GM12878 (cell line): ENCODE measurements around the gene TIE1. TPM values are rescaled to one million over a fixed set of nuclear protein-coding genes. Genes with fewer than 3 reads are reported as not detected.
"Not testable (repeated sequence)": the region's sequence is repeated elsewhere in the genome, so short reads cannot be mapped to it uniquely, and the experiment has no call there.

Experiments used
- ATAC-seq: fragments of 200-7000 bp; cut with Tn5 transposase; 3 replicates; pipeline ENCODE4 v1.9.1; 2020; ENCODE audit warnings: mild to moderate bottlenecking, moderate library complexity
- BruUV-seq: library from RNA; stranded (reverse); fragments of 400-500 nt; replicated peaks from 2 replicates; lab custom pipeline; 2021; lab: Mats Ljungman, UMichigan
- CTCF ChIA-PET: fragments of 300-600 bp; sonication (Branson Sonifier 250); formaldehyde crosslinking; extraction: SDS; loops from one replicate; lab custom pipeline; 2021; ENCODE audit warnings: inconsistent platforms; lab: Yijun Ruan, JAX
- POLR2A ChIA-PET: fragments of 350-600 bp; formaldehyde crosslinking; extraction: SDS; loops from one replicate; lab custom pipeline; 2021; ENCODE audit warnings: inconsistent platforms; lab: Charles Lee
- RAD21 ChIA-PET: fragments of 300-600 bp; sonication (Branson Sonifier 250); formaldehyde crosslinking; loops from one replicate; lab custom pipeline; 2023; ENCODE audit warnings: antibody characterized with exemption; ENCODE audit not compliant: unreplicated experiment; lab: Charles Lee
- SMC1A ChIA-PET: fragments of 300-600 bp; sonication (Branson Sonifier 250); formaldehyde crosslinking; loops from one replicate; lab custom pipeline; 2023; ENCODE audit not compliant: unreplicated experiment, uncharacterized antibody; lab: Charles Lee
- DNase-seq: peaks from one replicate; pipeline ENCODE4 v3.0.0-alpha.2; 2011; ENCODE audit warnings: low read depth, low spot score
- FAIRE-seq: peaks from 3 replicates; lab custom pipeline; 2011; peaks lifted over from hg19 to GRCh38; lab: Jason Lieb, UNC
- H2AFZ ChIP-seq: 2 replicates; pipeline ENCODE4 v1.6.0; 2011; ENCODE audit warnings: low read depth, low read length, control low read depth; ENCODE audit not compliant: control insufficient read depth
- H3K27ac ChIP-seq: 2 replicates; pipeline ENCODE4 v1.5.1; 2011; ENCODE audit warnings: control low read depth; ENCODE audit not compliant: control insufficient read depth, insufficient read depth
- H3K27me3 ChIP-seq, 2 experiments: replicated peaks in 1 of 2; 2 replicates each; pipeline versions ENCODE4 v1.6.0 to v1.6.1; 2011; ENCODE audit warnings: low read length in 1 of 2; ENCODE audit not compliant: control insufficient read depth in 2 of 2, insufficient read depth in 2 of 2
- H3K36me3 ChIP-seq, 2 experiments: 2 replicates each; pipeline ENCODE4 v1.5.1; 2011; ENCODE audit warnings: low read length in 1 of 2; ENCODE audit not compliant: control insufficient read depth in 2 of 2, insufficient read depth in 2 of 2
- H3K4me1 ChIP-seq: 2 replicates; pipeline ENCODE4 v1.6.1; 2011; ENCODE audit warnings: mild to moderate bottlenecking, low read length, moderate library complexity, mixed read lengths; ENCODE audit not compliant: control insufficient read depth, insufficient read depth
- H3K4me2 ChIP-seq: 2 replicates; pipeline ENCODE4 v1.6.0; 2011; ENCODE audit warnings: control low read depth; ENCODE audit not compliant: control insufficient read depth, insufficient read depth
- H3K4me3 ChIP-seq: fragments of 200-600 bp; sonication (generic); 2 replicates; pipeline ENCODE4 v1.5.1; 2016
- H3K79me2 ChIP-seq: 2 replicates; pipeline ENCODE4 v1.6.0; 2011; ENCODE audit warnings: low read length; ENCODE audit not compliant: control insufficient read depth, insufficient read depth
- H3K9ac ChIP-seq: 2 replicates; pipeline ENCODE4 v1.8.0; 2011; ENCODE audit warnings: low read length, control low read depth, mixed read lengths; ENCODE audit not compliant: control insufficient read depth, insufficient read depth
- H3K9me3 ChIP-seq: replicated peaks from 3 replicates; pipeline ENCODE4 v1.5.1; 2011; ENCODE audit warnings: mild to moderate bottlenecking, low read length; ENCODE audit not compliant: control insufficient read depth, insufficient read depth
- H4K20me1 ChIP-seq: 2 replicates; pipeline ENCODE4 v1.6.0; 2011; ENCODE audit not compliant: control insufficient read depth, insufficient read depth
- ATF3 ChIP-seq: IDR thresholded peaks from 2 replicates; pipeline ENCODE4 v1.6.1; 2011; ENCODE audit warnings: low read depth, mild to moderate bottlenecking, low read length, moderate library complexity, borderline replicate concordance; ENCODE audit errors: extremely low read depth
- ATF7 ChIP-seq: fragments of 450-650 bp; IDR thresholded peaks from 2 replicates; pipeline ENCODE4 v1.6.1; 2016; ENCODE audit warnings: low read depth, mild to moderate bottlenecking
- CREB1 ChIP-seq: IDR thresholded peaks from 2 replicates; pipeline ENCODE4 v1.6.1; 2012; ENCODE audit warnings: low read depth, mild to moderate bottlenecking, inconsistent platforms
- ETV6 ChIP-seq, 2 experiments: fragments of 450-650 bp in 1 of 2; IDR thresholded peaks in 1 of 2; conservative IDR thresholded peaks in 1 of 2; 2 replicates each; pipeline ENCODE4 v1.6.1; 2014; ENCODE audit warnings: antibody characterized with exemption in 1 of 2, borderline replicate concordance in 1 of 2, low read depth in 1 of 2, mild to moderate bottlenecking in 1 of 2, moderate library complexity in 1 of 2
- FOS ChIP-seq: IDR thresholded peaks from 3 replicates; pipeline ENCODE4 v1.6.1; 2011; ENCODE audit warnings: borderline replicate concordance; ENCODE audit not compliant: insufficient read length; ENCODE audit errors: extremely low read depth
- NBN ChIP-seq: fragments of 450-650 bp; IDR thresholded peaks from 2 replicates; pipeline ENCODE4 v1.6.1; 2016
- ZNF24 ChIP-seq: fragments of 450-650 bp; IDR thresholded peaks from 2 replicates; pipeline ENCODE4 v1.6.1; 2017; ENCODE audit warnings: antibody characterized with exemption, mild to moderate bottlenecking
- WGBS: methylation state at CpG from one replicate; pipeline ENCODE4 v1.1.6; 2016; ENCODE audit warnings: low lambda C conversion rate; ENCODE audit not compliant: insufficient replicate concordance, insufficient coverage; ENCODE audit errors: missing lambda C conversion rate; 5-methylcytosine and 5-hydroxymethylcytosine counted together
- in situ Hi-C: fragments of 300-500 bp; cut with MboI; formaldehyde crosslinking; loops from 9 replicates; pipeline ENCODE4 v1.14.3; 2018; ENCODE audit warnings: mixed read lengths
- intact Hi-C: fragments of 100-400 bp; cut with micrococcal nuclease; formaldehyde crosslinking; loops from one replicate; pipeline ENCODE4 v1.14.2; 2022; ENCODE audit not compliant: unreplicated experiment
- polyA plus RNA-seq, 11 experiments: library from polyadenylated mRNA; depleted of rRNA in 4 of 11; unstranded in 6 of 11; stranded (reverse) in 5 of 11; fragments of >200 nt; fragmentation: Nextera tagmentation in 4 of 11; fragmentation: Illumina TruSeq in 1 of 11; extraction: Ambion mirVana in 4 of 11; extraction: Trizol in 1 of 11; gene quantifications; 1 replicate in 1 of 11; 2 replicates in 10 of 11; pipeline versions ENCODE4 v1.2.1 to v1.2.3, GENCODE V29; 2011 to 2016; ENCODE audit warnings: inconsistent platforms in 2 of 11, missing spikeins in 2 of 11, low read depth in 1 of 11
- total RNA-seq, 4 experiments: library from RNA; depleted of rRNA in 3 of 4; stranded (reverse); fragments of >200 nt in 3 of 4; fragmentation: Illumina TruSeq in 1 of 4; extraction: Trizol in 1 of 4; gene quantifications; 2 replicates each; pipeline versions ENCODE4 v1.2.1 to v1.2.3, GENCODE V29; 2013 to 2021
- TF ChIP-seq, protein P1 (sequence below): fragments of 450-650 bp; IDR thresholded peaks from 2 replicates; pipeline ENCODE4 v1.6.1; 2017; ENCODE audit warnings: low read depth, mild to moderate bottlenecking, moderate library complexity

TIE1 gene
- total and polyA plus RNA-seq, 10 of the 15 experiments (the other 5 are each of a cell fraction or from before 2014, with no cell fraction given), result 0.26 to 3.9 (median 1.3) TPM

DNA sequence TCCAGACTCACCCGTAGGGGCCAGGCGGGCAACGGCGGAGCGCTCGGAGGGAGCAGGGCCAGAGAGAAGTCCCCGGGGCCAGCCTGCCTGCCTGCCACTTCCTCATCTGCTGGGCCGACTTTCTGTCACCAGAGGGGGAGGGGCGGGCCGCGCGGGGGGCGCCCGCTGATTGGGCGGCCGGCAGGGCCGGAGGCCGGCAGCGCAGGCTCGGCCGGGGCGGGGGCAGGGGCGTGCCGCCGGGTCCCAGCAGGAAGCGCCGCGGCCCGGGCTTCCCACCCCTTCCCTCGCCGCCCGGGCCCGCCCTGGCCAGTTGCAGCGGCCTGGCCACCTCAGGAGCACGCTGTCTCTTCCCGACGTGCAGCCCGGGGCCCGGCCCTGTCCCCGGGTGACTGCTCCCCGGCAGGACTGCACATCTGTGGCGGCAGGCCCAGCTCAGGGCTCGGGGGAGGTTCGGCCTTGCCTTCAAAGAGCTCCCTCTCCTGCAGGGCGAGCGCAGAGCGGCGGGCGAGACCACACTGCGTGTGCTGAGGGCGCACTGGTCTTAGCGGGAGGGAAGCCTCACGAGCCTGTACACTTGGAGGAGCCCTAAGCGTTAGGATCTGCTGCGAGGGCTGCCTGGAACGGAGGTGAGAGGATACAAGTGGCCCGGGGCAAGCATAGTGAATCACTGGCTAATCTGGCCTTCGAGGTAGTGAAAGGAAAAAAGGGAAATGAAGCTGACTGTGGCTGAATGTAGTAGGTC, 67.3 kb downstream of the TIE1 start, which contains the start of gene ELOVL1 (continued):
- no peak for TF ChIP-seq ATF3
- TF ChIP-seq NBN, result peak; percentile 66

- peak overlapping the region; percentile 81 for H3K9ac ChIP-seq
- intact Hi-C loops (loop anchor here (2.0 to 5.0 kb wide), 2 partner anchors 20 to 71 kb away; partner anchors contain the start of genes MED8 and SZT2), in situ Hi-C loops (no loop called here)
- ChIA-PET RAD21 (interaction anchor here (0.8 to 3.0 kb wide), 11 partner anchors 10 to 530 kb away, joined by 3 to 15 read pairs (median 3); partner anchors contain the start of genes CDC20, KDM4A, MED8 and SZT2), POLR2A (interaction anchor here (0.8 to 2.5 kb wide), 5 partner anchors 11 to 129 kb away, joined by 3 to 25 read pairs (median 13); partner anchors contain the start of genes CDC20, MED8 and SZT2), SMC1A (interaction anchor here (0.6 to 5.0 kb wide), 8 partner anchors 9 to 152 kb away, joined by 3 to 24 read pairs (median 6); partner anchors contain the start of gene CDC20), CTCF (interaction anchor here (1.0 to 2.6 kb wide), 9 partner anchors 10 to 142 kb away, joined by 3 to 16 read pairs (median 4); partner anchors contain the start of genes CDC20, HYI, MED8 and SZT2)
- peak overlapping the region; percentile 95 for H3K27ac ChIP-seq
- WGBS, result under 1% methylated on average over 6 of the region's 6 CpGs
- FAIRE-seq (no peak), ATAC-seq (no peak; the same call in 2 of the 3 replicates), DNase-seq (no peak)
- H2AFZ ChIP-seq, result peak overlapping the region; percentile 89
- no peaks in the 10 kb centered on the region for H4K20me1 ChIP-seq
- peaks cover 8% of the 10 kb centered on the region for H3K4me1 ChIP-seq
- H3K36me3 ChIP-seq, result peaks cover 5 to 14% of the 10 kb centered on the region in 2 experiments
- TSS peak; percentile 94 for BruUV-seq
- peak overlapping the region; percentile 95 for H3K4me2 ChIP-seq
- H3K9me3 ChIP-seq, result no peaks in the 10 kb centered on the region
- H3K27me3 ChIP-seq, result no peaks in the 10 kb centered on the region
- TF ChIP-seq CREB1 (0 out of 2 replicates have a peak, but pooled peaks have one; percentile 4), FOS (no peak), ZNF24 (peak; percentile 73), ATF7 (0 out of 2 replicates have a peak, but pooled peaks have one; percentile 4), ETV6 (conservative IDR thresholded peaks at IDR 0.05 in 1 of 2, IDR thresholded peaks at IDR 0.05 in 1 of 2; ENCODE audit: borderline replicate concordance in 1 of 2, low read depth in 1 of 2) (0 out of 4 replicates have a peak, but pooled peaks of 1 of the 2 experiments have one; percentile 7)
- TF ChIP-seq, protein P1, sequence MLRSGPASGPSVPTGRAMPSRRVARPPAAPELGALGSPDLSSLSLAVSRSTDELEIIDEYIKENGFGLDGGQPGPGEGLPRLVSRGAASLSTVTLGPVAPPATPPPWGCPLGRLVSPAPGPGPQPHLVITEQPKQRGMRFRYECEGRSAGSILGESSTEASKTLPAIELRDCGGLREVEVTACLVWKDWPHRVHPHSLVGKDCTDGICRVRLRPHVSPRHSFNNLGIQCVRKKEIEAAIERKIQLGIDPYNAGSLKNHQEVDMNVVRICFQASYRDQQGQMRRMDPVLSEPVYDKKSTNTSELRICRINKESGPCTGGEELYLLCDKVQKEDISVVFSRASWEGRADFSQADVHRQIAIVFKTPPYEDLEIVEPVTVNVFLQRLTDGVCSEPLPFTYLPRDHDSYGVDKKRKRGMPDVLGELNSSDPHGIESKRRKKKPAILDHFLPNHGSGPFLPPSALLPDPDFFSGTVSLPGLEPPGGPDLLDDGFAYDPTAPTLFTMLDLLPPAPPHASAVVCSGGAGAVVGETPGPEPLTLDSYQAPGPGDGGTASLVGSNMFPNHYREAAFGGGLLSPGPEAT, result peak; percentile 5; the same call in 1 of the 2 replicates
- H3K4me3 ChIP-seq, result peak overlapping the region; percentile 90
- H3K79me2 ChIP-seq, result peaks cover 37% of the 10 kb centered on the region
These were observed 67.9 kb downstream of the TIE1 start for GRCh38 chr1:43368646-43369020.

- ChIA-PET POLR2A (interaction anchor here (0.7 to 1.6 kb wide), 8 partner anchors 11 to 584 kb away, joined by 4 to 13 read pairs (median 6); partner anchors contain the start of genes CDC20, MED8 and SZT2), SMC1A (interaction anchor here (0.7 to 5.0 kb wide), 3 partner anchors 12 to 571 kb away, joined by 3 to 24 read pairs (median 4); no protein-coding TSS in a partner anchor), CTCF (interaction anchor here (0.6 to 2.6 kb wide), 4 partner anchors 12 to 333 kb away, joined by 3 to 16 read pairs (median 8); partner anchors contain the start of genes CDC20, MED8 and SZT2)
- ATAC-seq, H3K9me3 ChIP-seq, DNase-seq, H3K27ac ChIP-seq, FAIRE-seq, H3K4me3 ChIP-seq, in situ Hi-C loops, H3K27me3 ChIP-seq, H3K4me1 ChIP-seq, BruUV-seq, H3K9ac ChIP-seq, H3K36me3 ChIP-seq, RAD21 ChIA-PET, H2AFZ ChIP-seq, H3K4me2 ChIP-seq, H4K20me1 ChIP-seq: not testable (repeated sequence)
- H3K79me2 ChIP-seq, result peaks cover 37% of the 10 kb centered on the region
- intact Hi-C loops, result loop anchor here (2.0 to 5.0 kb wide), 2 partner anchors 19 to 72 kb away; partner anchors contain the start of genes MED8 and SZT2
- 98% methylated on average over 5 of the region's 6 CpGs for WGBS
These were observed 69.0 kb downstream of the TIE1 start for GRCh38 chr1:43369779-43370178.
